AML-193 (cell line): ENCODE measurements around the gene ATP2C2.
"Not testable (repeated sequence)": the region's sequence is repeated elsewhere in the genome, so short reads cannot be mapped to it uniquely, and the experiment has no call there.

Experiments
- DNase-seq, 2 experiments: peaks; one replicate each; lab custom pipeline; 2025; lab: John Stamatoyannopoulos, UW

The ATP2C2 gene

GRCh38 chr16:84397090-84397489, 28.8 kb downstream of the ATP2C2 start:
- no peak for DNase-seq

GRCh38 chr16:84398701-84399100, 30.4 kb downstream of the ATP2C2 start:
- DNase-seq, result no peak

- not testable (repeated sequence) for DNase-seq
These were observed 31.6 kb downstream of the ATP2C2 start for GRCh38 chr16:84399912-84400311.

GRCh38 chr16:84403435-84403834, 35.1 kb downstream of the ATP2C2 start:
- DNase-seq, result not testable (repeated sequence)

- DNase-seq, result no peak
These were observed 36.0 kb downstream of the ATP2C2 start for GRCh38 chr16:84404324-84404723.

- DNase-seq, result no peak
These were observed 36.8 kb downstream of the ATP2C2 start for GRCh38 chr16:84404936-84405639.

GRCh38 chr16:84406006-84406963, 37.9 kb downstream of the ATP2C2 start:
- no peak for DNase-seq

- DNase-seq, result no peak
These were observed 39.4 kb downstream of the ATP2C2 start for GRCh38 chr16:84407588-84408313.

- no peak for DNase-seq
These were observed 40.0 kb downstream of the ATP2C2 start for GRCh38 chr16:84408314-84408690.

GRCh38 chr16:84408856-84409255, 40.5 kb downstream of the ATP2C2 start:
- no peak for DNase-seq

GRCh38 chr16:84410361-84411138, 42.2 kb downstream of the ATP2C2 start:
- no peak for DNase-seq

GRCh38 chr16:84411768-84412167, 43.4 kb downstream of the ATP2C2 start:
- DNase-seq, result no peak

GRCh38 chr16:84412262-84412661, 43.9 kb downstream of the ATP2C2 start:
- DNase-seq, result no peak

- no peak for DNase-seq
These were observed 45.1 kb downstream of the ATP2C2 start for GRCh38 chr16:84413244-84414004.

- DNase-seq, result no peak
These were observed 46.5 kb downstream of the ATP2C2 start for GRCh38 chr16:84414789-84415326.

- no peak for DNase-seq
These were observed 48.3 kb downstream of the ATP2C2 start for GRCh38 chr16:84416407-84417321.

GRCh38 chr16:84418056-84418849, 49.9 kb downstream of the ATP2C2 start:
- no peak for DNase-seq

GRCh38 chr16:84419730-84420129, 51.4 kb downstream of the ATP2C2 start:
- no peak for DNase-seq

GRCh38 chr16:84420556-84420955, 52.2 kb downstream of the ATP2C2 start:
- DNase-seq, result not testable (repeated sequence)
